Skeletal muscle tissue (tissue), 4 donors: Measurements from ENCODE around the gene PPP2R3A. TPM values are rescaled to one million over a fixed set of nuclear protein-coding genes. Genes with fewer than 3 reads are reported as not detected.

Experiments
- H3K27ac ChIP-seq: one replicate; pipeline ENCODE4 v1.7.0; 2013; ENCODE audit warnings: mild to moderate bottlenecking, low read depth, low read length, inconsistent platforms
- H3K27me3 ChIP-seq, 3 donors: one replicate each; pipeline ENCODE4 v1.7.0; 2013; ENCODE audit warnings: low read length in 3 of 3; ENCODE audit not compliant: control insufficient read depth in 3 of 3, insufficient read depth in 3 of 3
- H3K36me3 ChIP-seq, 3 donors: one replicate each; pipeline ENCODE4 v1.7.0; 2013; ENCODE audit warnings: low read length in 3 of 3; ENCODE audit not compliant: control insufficient read depth in 3 of 3, insufficient read depth in 3 of 3
- H3K4me1 ChIP-seq, 3 donors: one replicate each; pipeline ENCODE4 v1.7.0; 2013; ENCODE audit warnings: low read length in 3 of 3, mild to moderate bottlenecking in 3 of 3; ENCODE audit not compliant: control insufficient read depth in 3 of 3, insufficient read depth in 3 of 3
- H3K4me3 ChIP-seq, 3 donors: one replicate each; pipeline ENCODE4 v1.7.0; 2013; ENCODE audit warnings: low read length in 3 of 3
- H3K9ac ChIP-seq, 3 donors: one replicate each; pipeline ENCODE4 v1.7.0; 2013; ENCODE audit warnings: low read length in 3 of 3, mild to moderate bottlenecking in 3 of 3, moderate library complexity in 2 of 3, low read depth in 1 of 3
- H3K9me3 ChIP-seq, 3 donors: one replicate each; pipeline ENCODE4 v1.7.0; 2013; ENCODE audit warnings: low read length in 3 of 3; ENCODE audit not compliant: control insufficient read depth in 3 of 3
- total RNA-seq: library from RNA; depleted of rRNA; stranded (reverse); fragments of >200 nt; gene quantifications from one replicate; pipeline ENCODE4 v1.2.3, GENCODE V29; 2014
- donor health status: Osteomylitis.

The PPP2R3A gene
- total RNA-seq, 1 donor from 2014 or later = 45.9 TPM

DNA sequence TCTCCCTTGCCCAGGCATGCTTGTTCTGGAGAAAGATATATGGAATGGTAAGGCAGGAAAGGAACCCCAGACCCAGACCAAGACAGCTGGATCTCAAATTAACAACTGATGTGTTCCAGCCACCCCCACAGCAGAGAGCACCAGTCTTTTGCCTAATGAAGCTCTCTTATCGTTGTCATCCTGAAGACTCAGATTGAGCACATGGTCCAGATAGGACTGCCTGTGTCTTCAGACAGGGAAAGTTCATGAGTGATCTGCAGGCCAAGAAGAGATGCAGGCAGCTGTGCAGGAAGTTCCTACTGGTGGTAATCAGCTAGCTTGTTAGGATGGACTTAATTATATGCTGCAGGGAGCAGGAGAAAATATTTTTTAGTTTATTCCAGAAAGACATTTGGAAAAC is 53.3 kb downstream of the PPP2R3A start:
- Histone ChIP-seq H3K36me3 (no peaks in the 10 kb centered on the region), H3K9ac (no peak overlapping the region), H3K27ac (no peak overlapping the region), H3K27me3 (no peaks in the 10 kb centered on the region), H3K4me1 (peaks cover 5 to 23% (median 9%) of the 10 kb centered on the region in 3 donors), H3K4me3 (no peak overlapping the region), H3K9me3 (no peaks in the 10 kb centered on the region)

DNA sequence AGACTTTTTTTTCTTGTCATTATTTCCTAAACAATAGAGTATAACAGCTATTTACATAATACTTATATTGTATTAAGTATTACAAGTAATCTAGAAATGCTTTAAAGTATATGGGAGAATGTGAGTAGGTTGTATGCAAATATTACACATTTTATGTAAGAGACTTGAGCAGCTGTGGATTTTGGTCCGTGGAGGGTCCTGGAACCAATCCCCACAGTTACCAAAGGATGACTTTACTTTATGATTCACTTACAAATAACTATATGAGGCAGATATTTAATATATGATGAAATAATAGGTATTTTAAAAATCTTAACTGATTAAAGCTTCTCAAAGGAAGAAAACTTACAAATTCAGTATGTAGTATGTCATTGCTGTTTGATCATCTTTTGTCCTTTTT is 56.3 kb downstream of the PPP2R3A start:
- H3K4me1 ChIP-seq = peaks cover 9 to 23% (median 12%) of the 10 kb centered on the region in 3 donors
- H3K36me3 ChIP-seq = peaks cover 0 to 2% (median 0%) of the 10 kb centered on the region in 3 donors
- H3K9me3 ChIP-seq = no peaks in the 10 kb centered on the region
- no peaks in the 10 kb centered on the region for H3K27me3 ChIP-seq
- peak overlapping the region in 2 of 3 donors; percentile 1 to 82 for H3K4me3 ChIP-seq
- peak overlapping the region; percentile 91 for H3K27ac ChIP-seq
- peak overlapping the region; percentile 46 to 94 (median 82) for H3K9ac ChIP-seq

DNA sequence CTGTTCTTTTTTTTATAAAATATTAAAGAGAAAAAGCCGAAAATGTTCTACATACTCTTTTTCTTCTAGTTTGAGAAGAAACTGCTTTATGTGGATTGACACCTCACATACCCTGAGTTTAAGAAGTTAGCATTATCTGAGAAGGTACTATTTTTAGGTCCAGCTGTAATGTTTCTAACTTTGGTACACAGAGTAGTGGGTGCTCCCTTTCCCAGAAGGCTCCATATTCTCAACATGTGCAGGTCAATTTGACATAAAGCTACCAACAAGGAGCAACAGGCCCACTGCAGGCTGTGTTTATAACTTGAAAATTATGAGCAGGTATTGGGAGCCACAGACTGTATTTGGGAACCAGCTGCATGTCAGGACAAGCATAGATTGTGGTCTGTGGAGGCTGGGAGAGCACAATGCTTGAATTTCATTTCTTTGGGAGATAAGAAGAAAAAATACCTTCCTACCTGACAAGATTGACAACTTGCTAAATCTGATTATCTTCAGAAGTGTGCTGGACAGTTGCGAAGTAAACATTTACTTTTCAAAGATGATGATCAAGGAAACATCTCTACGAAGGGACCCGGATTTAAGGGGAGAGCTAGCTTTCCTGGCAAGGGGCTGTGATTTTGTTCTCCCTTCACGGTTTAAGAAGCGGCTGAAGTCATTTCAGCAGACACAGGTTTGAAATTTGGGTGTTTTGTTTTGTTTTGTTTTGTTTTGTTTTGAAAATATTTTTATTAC is 57.2 kb downstream of the PPP2R3A start:
- Histone ChIP-seq H3K36me3 (peaks cover 2 to 9% (median 7%) of the 10 kb centered on the region in 3 donors), H3K9ac (peak overlapping the region; percentile 82 to 94 (median 91)), H3K27me3 (no peaks in the 10 kb centered on the region), H3K4me3 (peak overlapping the region; percentile 68 to 83 (median 82)), H3K4me1 (peaks cover 10 to 22% (median 16%) of the 10 kb centered on the region in 3 donors), H3K9me3 (no peaks in the 10 kb centered on the region), H3K27ac (peak overlapping the region; percentile 91)

- H3K27me3 ChIP-seq = no peaks in the 10 kb centered on the region
- peaks cover 12 to 16% (median 14%) of the 10 kb centered on the region in 3 donors for H3K4me1 ChIP-seq
- peak overlapping the region; percentile 91 for H3K27ac ChIP-seq
- no peaks in the 10 kb centered on the region for H3K9me3 ChIP-seq
- peak overlapping the region; percentile 82 to 94 (median 91) for H3K9ac ChIP-seq
- H3K36me3 ChIP-seq = peaks cover 9 to 16% (median 14%) of the 10 kb centered on the region in 3 donors
- H3K4me3 ChIP-seq = peak overlapping the region; percentile 68 to 83 (median 82)
Measured at GRCh38 chr3:136023264-136023978, 57.9 kb downstream of the PPP2R3A start.

DNA sequence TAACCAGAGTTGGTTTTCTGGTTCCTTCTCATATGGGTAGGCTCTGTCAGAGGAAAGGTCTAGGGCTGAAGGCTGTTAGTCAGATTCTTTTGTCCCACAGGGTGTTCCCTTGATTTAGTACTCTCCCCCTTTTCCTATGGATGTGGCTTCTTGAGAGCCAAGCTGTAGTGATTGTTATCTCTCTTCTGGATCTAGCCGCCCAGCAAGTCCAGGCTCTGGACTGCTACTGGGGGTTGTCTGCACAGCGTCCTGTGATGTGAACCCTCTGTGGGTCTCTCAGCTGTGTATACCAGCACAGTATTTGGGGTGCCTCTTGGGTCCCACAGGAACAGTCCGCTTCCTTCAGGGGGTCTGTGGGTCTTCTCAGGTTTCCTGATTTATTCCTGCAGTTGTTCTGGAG is 70.8 kb downstream of the PPP2R3A start:
- H3K27me3 ChIP-seq = no peaks in the 10 kb centered on the region
- H3K9ac ChIP-seq = no peak overlapping the region
- peaks cover 6 to 15% (median 6%) of the 10 kb centered on the region in 3 donors for H3K4me1 ChIP-seq
- H3K27ac ChIP-seq = no peak overlapping the region
- peaks cover 8 to 14% (median 11%) of the 10 kb centered on the region in 3 donors for H3K36me3 ChIP-seq
- H3K9me3 ChIP-seq = no peaks in the 10 kb centered on the region
- no peak overlapping the region for H3K4me3 ChIP-seq

DNA sequence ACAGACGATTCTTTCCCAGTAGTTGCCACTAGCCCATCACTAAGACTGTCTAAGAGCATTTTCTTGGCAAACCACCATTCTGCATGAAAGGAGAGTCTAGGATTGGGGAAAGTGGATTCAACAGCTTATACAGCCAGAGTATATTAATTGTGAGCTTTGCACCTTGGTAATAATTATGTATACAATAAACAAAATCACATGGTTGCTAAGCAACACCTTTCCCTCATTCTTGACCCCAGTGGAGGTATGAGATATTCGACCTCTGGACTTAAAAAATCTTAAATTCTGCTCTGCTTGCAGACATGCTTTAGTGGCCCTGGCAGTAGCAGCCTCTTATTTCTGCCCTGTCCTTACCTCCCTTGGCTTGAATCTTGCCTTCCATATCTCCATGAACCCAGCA is 73.1 kb downstream of the PPP2R3A start:
- H3K4me1 ChIP-seq = peaks cover 8 to 15% (median 12%) of the 10 kb centered on the region in 3 donors
- peaks cover 10 to 20% (median 11%) of the 10 kb centered on the region in 3 donors for H3K36me3 ChIP-seq
- no peak overlapping the region for H3K4me3 ChIP-seq
- no peak overlapping the region for H3K9ac ChIP-seq
- H3K9me3 ChIP-seq = no peaks in the 10 kb centered on the region
- no peak overlapping the region for H3K27ac ChIP-seq
- H3K27me3 ChIP-seq = no peaks in the 10 kb centered on the region

- Histone ChIP-seq H3K36me3 (peaks cover 17 to 34% (median 33%) of the 10 kb centered on the region in 3 donors), H3K27ac (no peak overlapping the region), H3K4me3 (no peak overlapping the region), H3K27me3 (no peaks in the 10 kb centered on the region), H3K4me1 (peaks cover 12 to 17% (median 14%) of the 10 kb centered on the region in 3 donors), H3K9ac (peak overlapping the region in 1 of 3 donors; percentile 25), H3K9me3 (no peaks in the 10 kb centered on the region)
Measured at GRCh38 chr3:136042608-136043221, 77.2 kb downstream of the PPP2R3A start.

DNA sequence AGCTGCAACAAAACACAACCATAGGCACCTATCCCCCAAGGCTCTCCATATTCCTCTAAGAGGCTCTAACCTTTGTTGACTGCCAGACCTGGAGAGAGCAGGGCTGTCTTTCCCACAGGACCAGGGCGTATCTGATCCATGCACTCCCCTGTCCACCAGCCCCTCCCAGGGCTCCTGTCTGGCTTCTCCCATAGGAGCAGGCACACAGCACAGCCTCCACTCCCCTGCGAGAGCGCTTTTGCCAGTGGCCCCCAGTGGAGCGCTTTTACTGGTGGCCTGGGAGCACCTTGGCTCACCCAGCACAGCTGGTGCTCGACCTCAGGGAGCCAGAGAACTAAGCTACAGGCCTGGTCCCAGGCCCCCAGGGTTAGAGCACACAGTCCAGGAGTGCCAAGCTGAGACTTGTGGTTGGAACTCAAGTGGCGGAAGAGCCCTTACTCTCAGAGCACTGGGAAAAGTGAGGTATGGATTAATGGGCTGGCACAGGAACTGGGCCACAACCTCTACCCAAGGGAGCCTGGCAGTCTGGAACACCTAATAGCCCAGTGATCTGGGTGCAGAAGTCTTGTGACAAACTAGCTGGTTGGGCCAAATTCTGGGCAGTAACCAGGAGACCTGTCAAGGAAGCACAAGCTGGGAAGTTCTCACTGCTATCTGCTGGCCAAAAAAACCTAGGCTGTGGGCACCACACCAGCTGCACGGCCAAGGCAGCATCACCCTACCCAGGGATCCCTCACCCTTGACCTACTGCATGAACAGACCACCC is 79.6 kb downstream of the PPP2R3A start:
- peaks cover 17 to 29% (median 24%) of the 10 kb centered on the region in 3 donors for H3K4me1 ChIP-seq
- peak overlapping the region in 1 of 3 donors; percentile 27 for H3K9ac ChIP-seq
- no peaks in the 10 kb centered on the region for H3K9me3 ChIP-seq
- peak overlapping the region; percentile 14 for H3K27ac ChIP-seq
- no peak overlapping the region for H3K4me3 ChIP-seq
- peaks cover 18 to 45% (median 42%) of the 10 kb centered on the region in 3 donors for H3K36me3 ChIP-seq
- H3K27me3 ChIP-seq = no peaks in the 10 kb centered on the region

DNA sequence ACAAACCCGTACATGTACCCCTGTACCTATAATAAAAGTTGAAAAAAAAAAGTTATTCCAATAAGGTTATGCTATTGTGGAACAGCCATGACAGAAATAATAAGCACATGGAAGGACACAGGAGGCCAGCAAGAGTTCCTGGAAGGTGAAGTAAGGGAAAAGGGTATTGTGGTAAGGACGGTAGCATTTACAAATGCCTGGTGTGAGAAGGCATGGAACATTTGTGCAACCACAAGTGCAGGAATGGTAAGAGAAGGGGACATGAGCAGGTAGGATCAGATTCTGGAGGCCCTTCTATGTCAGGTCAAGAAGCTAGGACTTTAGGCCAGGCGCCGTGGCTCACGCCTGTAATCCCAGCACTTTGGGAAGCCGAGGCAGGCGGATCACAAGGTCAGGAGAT is 82.5 kb downstream of the PPP2R3A start:
- peaks cover 11 to 35% (median 26%) of the 10 kb centered on the region in 3 donors for H3K4me1 ChIP-seq
- no peak overlapping the region for H3K27ac ChIP-seq
- H3K4me3 ChIP-seq = no peak overlapping the region
- peaks cover 20 to 49% (median 49%) of the 10 kb centered on the region in 3 donors for H3K36me3 ChIP-seq
- H3K9ac ChIP-seq = no peak overlapping the region
- no peaks in the 10 kb centered on the region for H3K27me3 ChIP-seq
- H3K9me3 ChIP-seq = no peaks in the 10 kb centered on the region
